Ascending aorta (tissue), 2 donors: ENCODE measurements around the gene MAGEA8. TPM values are rescaled to one million over a fixed set of nuclear protein-coding genes. Genes with fewer than 3 reads are reported as not detected.

Experiments
- DNase-seq, 2 donors: peaks; one replicate each; pipeline ENCODE4 v3.0.0-alpha.2; 2019; ENCODE audit warnings: low spot score in 2 of 2
- H3K27ac ChIP-seq, 2 donors: fragments of 200-600 bp; sonication (generic); one replicate each; pipeline ENCODE4 v1.5.1; 2016 to 2017; ENCODE audit warnings: mild to moderate bottlenecking in 1 of 2
- H3K27me3 ChIP-seq: fragments of 200-600 bp; sonication (generic); one replicate; pipeline ENCODE4 v1.5.1; 2017
- H3K36me3 ChIP-seq, 2 donors: fragments of 200-600 bp; sonication (generic); one replicate each; pipeline ENCODE4 v1.5.1; 2016
- H3K4me1 ChIP-seq, 2 donors: fragments of 200-600 bp; sonication (generic); one replicate each; pipeline ENCODE4 v1.5.1; 2016 to 2017; ENCODE audit warnings: mild to moderate bottlenecking in 1 of 2
- H3K4me3 ChIP-seq, 2 donors: fragments of 200-600 bp; sonication (generic); one replicate each; pipeline ENCODE4 v1.5.1; 2016 to 2017; ENCODE audit warnings: mild to moderate bottlenecking in 1 of 2
- H3K9me3 ChIP-seq, 2 donors: fragments of 200-600 bp; sonication (generic); one replicate each; pipeline ENCODE4 v1.5.1; 2016
- CTCF ChIP-seq, 3 experiments: fragments of 200-600 bp in 2 of 3; fragments of 450-650 bp in 1 of 3; sonication (generic) in 2 of 3; IDR thresholded peaks; one replicate each; pipeline ENCODE4 v1.5.1; 2016 to 2019; ENCODE audit warnings: antibody characterized with exemption in 3 of 3, mild to moderate bottlenecking in 1 of 3, moderate library complexity in 1 of 3
- intact Hi-C: fragments of 100-400 bp; cut with DNase I; formaldehyde crosslinking; loops from one replicate; pipeline ENCODE4 v1.15.1; 2023
- total RNA-seq: library from RNA; depleted of rRNA; stranded (reverse); fragments of >200 nt; gene quantifications from one replicate; pipeline ENCODE4 v1.1.0, GENCODE V29; 2016

MAGEA8 gene
- total RNA-seq, 1 donor from 2014 or later, result not detected

DNA sequence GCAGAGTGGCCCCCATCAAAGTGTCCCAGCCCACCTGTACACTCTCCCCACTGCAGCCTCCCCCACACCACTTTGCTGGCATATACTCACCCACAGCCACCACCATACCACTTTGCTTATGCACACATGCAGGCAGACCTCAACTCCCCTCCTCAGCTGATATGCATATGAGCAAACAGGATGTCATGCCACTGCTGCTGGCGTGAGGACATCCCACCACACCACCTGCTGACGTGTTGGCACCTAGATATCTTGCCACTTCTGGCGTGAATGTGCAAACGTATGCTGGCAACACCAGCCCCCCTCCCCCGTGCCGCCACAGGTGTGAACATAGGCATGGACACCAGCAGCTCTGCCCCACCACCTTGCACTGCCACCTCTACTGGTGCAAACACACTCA, 22.4 kb upstream of the MAGEA8 start:
- Histone ChIP-seq H3K27ac (no peak overlapping the region), H3K27me3 (no peaks in the 10 kb centered on the region), H3K36me3 (no peaks in the 10 kb centered on the region), H3K4me3 (no peak overlapping the region), H3K4me1 (no peaks in the 10 kb centered on the region), H3K9me3 (no peaks in the 10 kb centered on the region)
- TF ChIP-seq CTCF (IDR thresholded peaks at IDR 0.05), result no peak
- no peak for DNase-seq
- intact Hi-C loops, result no loop called here

- Histone ChIP-seq H3K4me1 (no peaks in the 10 kb centered on the region), H3K27ac (no peak overlapping the region), H3K36me3 (no peaks in the 10 kb centered on the region), H3K27me3 (no peaks in the 10 kb centered on the region), H3K4me3 (no peak overlapping the region), H3K9me3 (no peaks in the 10 kb centered on the region)
- intact Hi-C loops, result no loop called here
- TF ChIP-seq CTCF (IDR thresholded peaks at IDR 0.05), result no peak
- no peak for DNase-seq
Measured at GRCh38 chrX:149860445-149860844, 20.5 kb upstream of the MAGEA8 start.

DNA sequence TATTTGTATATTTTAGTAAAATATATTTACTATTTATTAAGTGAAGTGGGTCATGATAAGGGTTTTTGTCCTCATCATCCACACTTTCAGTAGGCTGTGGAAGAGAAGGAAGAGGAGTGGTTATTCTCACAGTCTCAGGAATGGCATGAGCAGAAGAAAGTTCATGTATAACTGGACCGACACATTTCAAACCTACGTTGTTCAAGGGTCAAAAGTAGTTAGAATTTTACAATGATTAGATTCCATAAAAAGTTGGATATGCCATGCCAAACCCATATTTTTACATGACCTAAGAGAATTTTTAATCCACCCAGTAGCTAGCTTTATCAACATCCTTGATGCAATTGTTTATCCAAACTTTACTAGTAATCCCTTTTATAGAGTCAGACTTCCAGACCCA, 15.6 kb upstream of the MAGEA8 start:
- no peaks in the 10 kb centered on the region for H3K4me1 ChIP-seq
- H3K4me3 ChIP-seq, result no peak overlapping the region
- intact Hi-C loops, result no loop called here
- no peak for DNase-seq
- H3K9me3 ChIP-seq, result no peaks in the 10 kb centered on the region
- no peaks in the 10 kb centered on the region for H3K36me3 ChIP-seq
- H3K27me3 ChIP-seq, result no peaks in the 10 kb centered on the region
- no peak for TF ChIP-seq CTCF (IDR thresholded peaks at IDR 0.05)
- H3K27ac ChIP-seq, result no peak overlapping the region

- no peak overlapping the region for H3K27ac ChIP-seq
- TF ChIP-seq CTCF (IDR thresholded peaks at IDR 0.05), result no peak
- H3K27me3 ChIP-seq, result no peaks in the 10 kb centered on the region
- H3K4me3 ChIP-seq, result no peak overlapping the region
- H3K9me3 ChIP-seq, result no peaks in the 10 kb centered on the region
- H3K4me1 ChIP-seq, result no peaks in the 10 kb centered on the region
- no peak for DNase-seq
- H3K36me3 ChIP-seq, result no peaks in the 10 kb centered on the region
- intact Hi-C loops, result no loop called here
Measured at GRCh38 chrX:149867488-149867887, 13.5 kb upstream of the MAGEA8 start.

GRCh38 chrX:149870840-149871239, 10.1 kb upstream of the MAGEA8 start:
- intact Hi-C loops, result no loop called here
- no peak for TF ChIP-seq CTCF (IDR thresholded peaks at IDR 0.05)
- no peak overlapping the region for H3K27ac ChIP-seq

GRCh38 chrX:149871433-149871832, 9.6 kb upstream of the MAGEA8 start:
- no peaks in the 10 kb centered on the region for H3K4me1 ChIP-seq

More at GRCh38 chrX:149870840-149871239, 10.1 kb upstream of the MAGEA8 start:
- Histone ChIP-seq H3K4me1 (no peaks in the 10 kb centered on the region), H3K27me3 (no peaks in the 10 kb centered on the region), H3K9me3 (no peaks in the 10 kb centered on the region), H3K36me3 (no peaks in the 10 kb centered on the region), H3K4me3 (no peak overlapping the region)
- DNase-seq, result no peak

More at GRCh38 chrX:149871433-149871832, 9.6 kb upstream of the MAGEA8 start:
- no peak for DNase-seq
- Histone ChIP-seq H3K36me3 (no peaks in the 10 kb centered on the region), H3K27ac (no peak overlapping the region), H3K9me3 (no peaks in the 10 kb centered on the region), H3K27me3 (no peaks in the 10 kb centered on the region), H3K4me3 (no peak overlapping the region)
- TF ChIP-seq CTCF (IDR thresholded peaks at IDR 0.05), result no peak
- intact Hi-C loops, result no loop called here
